Spleen (tissue), 7 donors: Measurements from ENCODE around the gene CYP2A13.

ENCODE experiments used
- CTCF ChIP-seq, 11 experiments: fragments of 200-600 bp in 7 of 11; fragments of 450-650 bp in 4 of 11; sonication (generic) in 4 of 11; IDR thresholded peaks in 8 of 11; conservative IDR thresholded peaks in 3 of 11; 1 replicate in 7 of 11; 2 replicates in 4 of 11; pipeline versions ENCODE4 v1.4.0 to v1.8.0; 2016 to 2021; ENCODE audit warnings: antibody characterized with exemption in 11 of 11, inconsistent platforms in 4 of 11, mild to moderate bottlenecking in 1 of 11
- POLR2A ChIP-seq, 3 donors: fragments of 450-650 bp; IDR thresholded peaks; one replicate each; pipeline ENCODE4 v1.5.1; 2017; ENCODE audit warnings: antibody characterized with exemption in 3 of 3, mild to moderate bottlenecking in 1 of 3
- POLR2AphosphoS5 ChIP-seq, 3 donors: sonication (generic); formaldehyde crosslinking; IDR thresholded peaks; one replicate each; pipeline ENCODE4 v1.5.1; 2017; ENCODE audit warnings: antibody characterized with exemption in 3 of 3
- donor health status: DM: no; HTN: no; CAD: no; lungs with moderate emphysema.
- donor health status: DM: no; HTN: no; CAD: no.
- donor health status: DM: no; HTN: no; CAD: no.

DNA sequence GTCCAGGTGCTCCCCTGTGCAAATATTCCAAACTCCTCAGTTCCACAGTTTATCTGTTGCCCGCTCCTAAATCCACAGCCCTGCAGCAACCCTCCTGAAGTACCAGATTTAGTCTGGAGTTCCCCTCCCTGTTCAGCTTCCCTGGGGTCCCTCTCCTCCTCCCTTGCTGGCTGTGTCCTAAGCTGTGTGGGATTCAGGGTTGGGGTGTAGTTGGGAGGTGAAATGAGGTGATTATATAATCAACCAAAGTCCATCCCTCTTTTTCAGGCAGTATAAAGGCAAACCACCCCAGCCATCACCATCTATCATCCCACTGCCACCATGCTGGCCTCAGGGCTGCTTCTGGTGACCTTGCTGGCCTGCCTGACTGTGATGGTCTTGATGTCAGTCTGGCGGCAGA lies at the start of gene CYP2A13:
- TF ChIP-seq POLR2A (IDR thresholded peaks at IDR 0.05) (no peak), CTCF (IDR thresholded peaks at IDR 0.05 in 8 of 11, conservative IDR thresholded peaks at IDR 0.05 in 3 of 11) (no peak), POLR2AphosphoS5 (IDR thresholded peaks at IDR 0.05) (no peak)
